ENCODE results near the gene LSM12. TPM values are rescaled to one million over a fixed set of nuclear protein-coding genes. Genes with fewer than 3 reads are reported as not detected.

LSM12 gene
- total RNA-seq, 1 experiment from 2014 or later = 85.5 TPM

GRCh38 chr17:44113868-44114840 is 47.7 kb upstream of the LSM12 start:
- no peak for DNase-seq
- no peaks in the 10 kb centered on the region for H3K27me3 ChIP-seq (replicated peaks; ENCODE audit: control insufficient read depth, insufficient read depth, low read length)
- Mint-ChIP-seq H3K27me3 (ENCODE audit: insufficient read depth, unreplicated experiment) (no peaks in the 10 kb centered on the region), H3K4me1 (ENCODE audit: low read depth, unreplicated experiment) (no peaks in the 10 kb centered on the region), H3K27ac (ENCODE audit: unreplicated experiment) (no peak overlapping the region), H3K4me3 (ENCODE audit: unreplicated experiment) (no peak overlapping the region), H3K9me3 (ENCODE audit: unreplicated experiment) (no peaks in the 10 kb centered on the region), H3K36me3 (ENCODE audit: insufficient read depth, unreplicated experiment) (no peaks in the 10 kb centered on the region)
- H3K4me3 ChIP-seq (ENCODE audit: low read depth, low read length) = no peak overlapping the region
- H3K36me3 ChIP-seq (ENCODE audit: control insufficient read depth, insufficient read depth, low read length) = no peaks in the 10 kb centered on the region
- ChIA-PET POLR2A (no interaction called here), CTCF (interaction anchor here (1.1 to 2.9 kb wide), 3 partner anchors 9 to 170 kb away, joined by 3 to 38 read pairs (median 9); partner anchors contain the start of gene HDAC5)
- no peak for TF ChIP-seq CTCF (IDR thresholded peaks at IDR 0.05; ENCODE audit: insufficient read depth in 1 of 2, low read depth in 1 of 2, low read length in 1 of 2, severe bottlenecking in 1 of 2, unreplicated experiment in 1 of 2)
- BruUV-seq (replicated peaks) = no TSS peak
- intact Hi-C loops (cut with micrococcal nuclease; ENCODE audit: unreplicated experiment) = no loop called here
- no peaks in the 10 kb centered on the region for H3K9me3 ChIP-seq
- peaks cover 7% of the 10 kb centered on the region for H3K4me1 ChIP-seq

- Mint-ChIP-seq H3K4me1 (ENCODE audit: low read depth, unreplicated experiment) (peaks cover 7% of the 10 kb centered on the region), H3K36me3 (ENCODE audit: insufficient read depth, unreplicated experiment) (no peaks in the 10 kb centered on the region), H3K27ac (ENCODE audit: unreplicated experiment) (no peak overlapping the region), H3K4me3 (ENCODE audit: unreplicated experiment) (no peak overlapping the region), H3K27me3 (ENCODE audit: insufficient read depth, unreplicated experiment) (no peaks in the 10 kb centered on the region), H3K9me3 (ENCODE audit: unreplicated experiment) (no peaks in the 10 kb centered on the region)
- no peak overlapping the region for H3K4me3 ChIP-seq (ENCODE audit: low read depth, low read length)
- no TSS peak for BruUV-seq (replicated peaks)
- no peaks in the 10 kb centered on the region for H3K9me3 ChIP-seq
- peaks cover 12% of the 10 kb centered on the region for H3K4me1 ChIP-seq
- no peak for TF ChIP-seq CTCF (IDR thresholded peaks at IDR 0.05; ENCODE audit: insufficient read depth in 1 of 2, low read depth in 1 of 2, low read length in 1 of 2, severe bottlenecking in 1 of 2, unreplicated experiment in 1 of 2)
- CTCF ChIA-PET = no interaction called here
- H3K36me3 ChIP-seq (ENCODE audit: control insufficient read depth, insufficient read depth, low read length) = no peaks in the 10 kb centered on the region
- POLR2A ChIA-PET = no interaction called here
- H3K27me3 ChIP-seq (replicated peaks; ENCODE audit: control insufficient read depth, insufficient read depth, low read length) = no peaks in the 10 kb centered on the region
- no peak for DNase-seq
- intact Hi-C loops (cut with micrococcal nuclease; ENCODE audit: unreplicated experiment) = no loop called here
These were observed 46.9 kb upstream of the LSM12 start for GRCh38 chr17:44113382-44113781.

GRCh38 chr17:44112284-44113280 is 46.1 kb upstream of the LSM12 start:
- Histone ChIP-seq H3K27me3 (replicated peaks; ENCODE audit: control insufficient read depth, insufficient read depth, low read length) (no peaks in the 10 kb centered on the region), H3K36me3 (ENCODE audit: control insufficient read depth, insufficient read depth, low read length) (no peaks in the 10 kb centered on the region), H3K9me3 (no peaks in the 10 kb centered on the region), H3K4me3 (ENCODE audit: low read depth, low read length) (no peak overlapping the region), H3K4me1 (peaks cover 19% of the 10 kb centered on the region)
- intact Hi-C loops (cut with micrococcal nuclease; ENCODE audit: unreplicated experiment) = no loop called here
- BruUV-seq (replicated peaks) = no TSS peak
- H3K4me3 Mint-ChIP-seq (ENCODE audit: unreplicated experiment) = no peak overlapping the region
- no peak for DNase-seq
- peaks cover 7% of the 10 kb centered on the region for H3K4me1 Mint-ChIP-seq (ENCODE audit: low read depth, unreplicated experiment)
- no peaks in the 10 kb centered on the region for H3K9me3 Mint-ChIP-seq (ENCODE audit: unreplicated experiment)
- no peaks in the 10 kb centered on the region for H3K27me3 Mint-ChIP-seq (ENCODE audit: insufficient read depth, unreplicated experiment)
- H3K36me3 Mint-ChIP-seq (ENCODE audit: insufficient read depth, unreplicated experiment) = no peaks in the 10 kb centered on the region
- no peak for TF ChIP-seq CTCF (IDR thresholded peaks at IDR 0.05; ENCODE audit: insufficient read depth in 1 of 2, low read depth in 1 of 2, low read length in 1 of 2, severe bottlenecking in 1 of 2, unreplicated experiment in 1 of 2)
- POLR2A ChIA-PET = no interaction called here
- CTCF ChIA-PET = interaction anchor here (0.5 kb wide), 1 partner anchor 28 kb away, joined by 3 read pairs; no protein-coding TSS in a partner anchor
- no peak overlapping the region for H3K27ac Mint-ChIP-seq (ENCODE audit: unreplicated experiment)
